ENCODE measurements around the gene SEC24B.

DNA sequence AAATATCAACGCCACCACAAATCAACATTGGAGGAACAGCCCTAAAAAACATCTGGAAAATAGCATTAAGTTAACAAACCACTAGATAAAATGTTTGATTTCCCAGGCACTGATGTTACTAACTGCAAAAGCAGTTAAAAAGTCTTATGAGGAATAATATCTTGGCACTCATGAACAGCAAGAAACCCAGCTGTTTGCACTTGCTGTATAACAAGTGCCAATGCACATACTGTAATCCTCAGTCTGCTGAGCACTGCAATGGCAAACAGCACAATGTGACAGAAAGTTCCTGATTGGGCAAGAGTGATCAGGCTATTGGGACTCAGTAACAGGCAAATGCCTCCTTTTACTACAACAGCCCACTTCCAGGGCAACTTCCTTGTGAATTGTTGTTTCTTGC is 20.8 kb upstream of the SEC24B start:
- TF ChIP-seq, protein P1, sequence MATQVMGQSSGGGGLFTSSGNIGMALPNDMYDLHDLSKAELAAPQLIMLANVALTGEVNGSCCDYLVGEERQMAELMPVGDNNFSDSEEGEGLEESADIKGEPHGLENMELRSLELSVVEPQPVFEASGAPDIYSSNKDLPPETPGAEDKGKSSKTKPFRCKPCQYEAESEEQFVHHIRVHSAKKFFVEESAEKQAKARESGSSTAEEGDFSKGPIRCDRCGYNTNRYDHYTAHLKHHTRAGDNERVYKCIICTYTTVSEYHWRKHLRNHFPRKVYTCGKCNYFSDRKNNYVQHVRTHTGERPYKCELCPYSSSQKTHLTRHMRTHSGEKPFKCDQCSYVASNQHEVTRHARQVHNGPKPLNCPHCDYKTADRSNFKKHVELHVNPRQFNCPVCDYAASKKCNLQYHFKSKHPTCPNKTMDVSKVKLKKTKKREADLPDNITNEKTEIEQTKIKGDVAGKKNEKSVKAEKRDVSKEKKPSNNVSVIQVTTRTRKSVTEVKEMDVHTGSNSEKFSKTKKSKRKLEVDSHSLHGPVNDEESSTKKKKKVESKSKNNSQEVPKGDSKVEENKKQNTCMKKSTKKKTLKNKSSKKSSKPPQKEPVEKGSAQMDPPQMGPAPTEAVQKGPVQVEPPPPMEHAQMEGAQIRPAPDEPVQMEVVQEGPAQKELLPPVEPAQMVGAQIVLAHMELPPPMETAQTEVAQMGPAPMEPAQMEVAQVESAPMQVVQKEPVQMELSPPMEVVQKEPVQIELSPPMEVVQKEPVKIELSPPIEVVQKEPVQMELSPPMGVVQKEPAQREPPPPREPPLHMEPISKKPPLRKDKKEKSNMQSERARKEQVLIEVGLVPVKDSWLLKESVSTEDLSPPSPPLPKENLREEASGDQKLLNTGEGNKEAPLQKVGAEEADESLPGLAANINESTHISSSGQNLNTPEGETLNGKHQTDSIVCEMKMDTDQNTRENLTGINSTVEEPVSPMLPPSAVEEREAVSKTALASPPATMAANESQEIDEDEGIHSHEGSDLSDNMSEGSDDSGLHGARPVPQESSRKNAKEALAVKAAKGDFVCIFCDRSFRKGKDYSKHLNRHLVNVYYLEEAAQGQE (IDR thresholded peaks at IDR 0.05; ENCODE audit: borderline replicate concordance) = no peak
- TF ChIP-seq, protein P2, sequence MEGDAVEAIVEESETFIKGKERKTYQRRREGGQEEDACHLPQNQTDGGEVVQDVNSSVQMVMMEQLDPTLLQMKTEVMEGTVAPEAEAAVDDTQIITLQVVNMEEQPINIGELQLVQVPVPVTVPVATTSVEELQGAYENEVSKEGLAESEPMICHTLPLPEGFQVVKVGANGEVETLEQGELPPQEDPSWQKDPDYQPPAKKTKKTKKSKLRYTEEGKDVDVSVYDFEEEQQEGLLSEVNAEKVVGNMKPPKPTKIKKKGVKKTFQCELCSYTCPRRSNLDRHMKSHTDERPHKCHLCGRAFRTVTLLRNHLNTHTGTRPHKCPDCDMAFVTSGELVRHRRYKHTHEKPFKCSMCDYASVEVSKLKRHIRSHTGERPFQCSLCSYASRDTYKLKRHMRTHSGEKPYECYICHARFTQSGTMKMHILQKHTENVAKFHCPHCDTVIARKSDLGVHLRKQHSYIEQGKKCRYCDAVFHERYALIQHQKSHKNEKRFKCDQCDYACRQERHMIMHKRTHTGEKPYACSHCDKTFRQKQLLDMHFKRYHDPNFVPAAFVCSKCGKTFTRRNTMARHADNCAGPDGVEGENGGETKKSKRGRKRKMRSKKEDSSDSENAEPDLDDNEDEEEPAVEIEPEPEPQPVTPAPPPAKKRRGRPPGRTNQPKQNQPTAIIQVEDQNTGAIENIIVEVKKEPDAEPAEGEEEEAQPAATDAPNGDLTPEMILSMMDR (IDR thresholded peaks at IDR 0.05; ENCODE audit: poor library complexity, severe bottlenecking) = no peak
- no peak for TF ChIP-seq MXI1 (conservative IDR thresholded peaks at IDR 0.05; ENCODE audit: poor library complexity, severe bottlenecking)
